ENCODE measurements around the gene IL1RAPL2.

Gene IL1RAPL2

GRCh38 chrX:105463473-105463872 lies 897.5 kb downstream of the IL1RAPL2 start:
- CTCF ChIA-PET: interaction anchor here (0.6 to 0.7 kb wide), 2 partner anchors 85 to 164 kb away, joined by 3 read pairs; no protein-coding TSS in a partner anchor
- TF ChIP-seq INSM2 (tag by site-specific recombination; IDR thresholded peaks at IDR 0.05) (no peak), GLIS1 (tag by site-specific recombination; IDR thresholded peaks at IDR 0.05) (no peak), ZBTB21 (tag by site-specific recombination; IDR thresholded peaks at IDR 0.05) (no peak), HOXD13 (CRISPR knock-in tag; IDR thresholded peaks at IDR 0.05; ENCODE audit: borderline replicate concordance) (no peak), ZNF610 (tag by site-specific recombination; IDR thresholded peaks at IDR 0.05; ENCODE audit: borderline replicate concordance) (no peak), AEBP2 (tag by site-specific recombination; IDR thresholded peaks at IDR 0.05; ENCODE audit: borderline replicate concordance) (no peak), ZNF585B (tag by site-specific recombination; IDR thresholded peaks at IDR 0.05) (no peak), ZNF169 (tag by site-specific recombination; IDR thresholded peaks at IDR 0.05) (no peak), ZNF629 (tag by site-specific recombination; IDR thresholded peaks at IDR 0.05) (no peak), ZNF449 (tag by site-specific recombination; IDR thresholded peaks at IDR 0.05) (no peak), ZNF639 (tag by site-specific recombination; IDR thresholded peaks at IDR 0.05) (no peak), ZNF48 (tag by site-specific recombination; IDR thresholded peaks at IDR 0.05) (no peak), ZNF174 (tag by site-specific recombination; IDR thresholded peaks at IDR 0.05) (no peak), ZNF473 (tag by site-specific recombination; IDR thresholded peaks at IDR 0.05) (no peak), ZNF398 (tag by site-specific recombination; IDR thresholded peaks at IDR 0.05) (no peak), ZNF280D (tag by site-specific recombination; IDR thresholded peaks at IDR 0.05) (no peak), ZNF664 (tag by site-specific recombination; IDR thresholded peaks at IDR 0.05) (no peak), ZNF791 (tag by site-specific recombination; IDR thresholded peaks at IDR 0.05) (no peak), ZNF626 (tag by site-specific recombination; IDR thresholded peaks at IDR 0.05) (no peak), ZNF529 (tag by site-specific recombination; IDR thresholded peaks at IDR 0.05; ENCODE audit: insufficient replicate concordance) (no peak)
- H3K4me3 ChIP-seq (ENCODE audit: low read depth, low read length): no peak overlapping the region
- no peaks in the 10 kb centered on the region for H3K9me3 ChIP-seq (ENCODE audit: control insufficient read depth, insufficient read depth, low read depth, low read length)
- no peaks in the 10 kb centered on the region for H3K36me3 ChIP-seq (ENCODE audit: control insufficient read depth in 2 of 2, insufficient read depth in 1 of 2, low read length in 2 of 2)
- no peak overlapping the region for H3K27ac ChIP-seq (ENCODE audit: extremely low read depth, low read depth, low read length)
- H3K4me1 ChIP-seq (ENCODE audit: control insufficient read depth, insufficient read depth, low read length): no peaks in the 10 kb centered on the region
- POLR2A ChIA-PET: no interaction called here

Data from HEK293 (cell line).